IPS-18c (cell line): ENCODE data around the gene SKAP1.
"Not testable (repeated sequence)": the region's sequence is repeated elsewhere in the genome, so short reads cannot be mapped to it uniquely, and the experiment has no call there.

Source experiments
- H3K4me3 ChIP-seq: 2 replicates; pipeline ENCODE4 v1.7.0; 2013; ENCODE audit warnings: low read depth, mild to moderate bottlenecking, low read length, moderate library complexity; ENCODE audit not compliant: insufficient read depth
- H3K9me3 ChIP-seq: one replicate; pipeline ENCODE4 v1.6.1; 2013; ENCODE audit warnings: mild to moderate bottlenecking, low read length, moderate library complexity; ENCODE audit not compliant: control insufficient read depth, insufficient read depth

SKAP1 gene

DNA sequence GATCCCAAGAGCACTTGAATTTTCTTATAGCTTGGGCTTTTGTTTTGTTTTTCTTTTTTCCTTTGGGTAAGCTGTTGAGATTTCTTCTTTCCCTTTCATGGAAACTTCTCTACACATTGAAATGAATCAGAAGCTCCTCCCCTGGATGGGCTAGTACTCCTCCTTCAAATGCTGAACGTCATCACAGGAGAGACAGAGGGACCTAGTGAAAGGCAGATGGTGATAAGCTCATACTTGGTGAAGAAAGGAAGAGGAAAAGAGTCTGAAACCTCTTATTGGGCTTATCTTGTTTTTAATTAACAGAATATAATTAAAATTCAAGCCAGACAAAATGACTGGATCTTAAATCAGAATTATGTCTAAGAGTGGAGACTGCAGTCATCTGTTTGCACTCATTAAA, 175.1 kb downstream of the SKAP1 start:
- Histone ChIP-seq H3K4me3 (no peak overlapping the region), H3K9me3 (no peaks in the 10 kb centered on the region)

DNA sequence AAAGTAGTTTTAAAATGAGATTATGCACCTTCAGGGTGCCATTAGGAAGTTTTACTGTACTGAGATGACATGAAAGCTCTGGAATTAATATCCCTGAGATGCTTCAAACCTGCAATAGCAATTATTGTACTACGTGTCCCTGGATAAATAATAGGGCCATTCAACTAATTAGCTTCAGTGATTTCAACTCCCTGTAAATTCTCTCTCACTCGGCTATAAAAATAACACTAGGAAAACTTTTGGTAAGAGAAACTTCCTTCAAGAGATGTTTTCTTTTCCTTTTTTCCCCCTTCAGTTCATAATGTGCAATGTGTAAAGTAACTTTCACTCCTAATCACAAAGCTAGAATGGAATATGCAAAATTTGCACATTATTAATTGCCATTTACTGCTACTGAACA, 176.0 kb downstream of the SKAP1 start:
- no peak overlapping the region for H3K4me3 ChIP-seq
- no peaks in the 10 kb centered on the region for H3K9me3 ChIP-seq

DNA sequence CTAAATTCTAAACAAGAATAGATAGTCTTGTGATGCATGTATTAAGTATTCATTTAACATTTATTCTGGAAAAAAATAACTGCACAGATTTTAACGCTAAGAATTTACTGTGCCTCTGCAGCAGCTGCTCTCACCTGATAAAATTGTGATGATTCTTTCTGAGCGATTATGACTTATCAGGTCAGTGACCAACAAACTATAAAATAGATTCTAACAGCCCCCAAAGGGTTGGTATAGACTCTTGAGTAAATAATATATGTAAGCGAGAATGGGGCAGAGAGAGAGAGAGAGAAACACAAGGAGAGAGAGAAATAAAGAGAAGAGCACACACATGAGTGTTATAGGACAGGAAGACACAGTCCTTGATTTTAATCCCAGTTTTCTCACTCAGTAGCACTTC, 178.1 kb downstream of the SKAP1 start:
- no peak overlapping the region for H3K4me3 ChIP-seq
- no peaks in the 10 kb centered on the region for H3K9me3 ChIP-seq

GRCh38 chr17:48250949-48251348, 179.1 kb downstream of the SKAP1 start:
- H3K9me3 ChIP-seq: no peaks in the 10 kb centered on the region
- H3K4me3 ChIP-seq: no peak overlapping the region

DNA sequence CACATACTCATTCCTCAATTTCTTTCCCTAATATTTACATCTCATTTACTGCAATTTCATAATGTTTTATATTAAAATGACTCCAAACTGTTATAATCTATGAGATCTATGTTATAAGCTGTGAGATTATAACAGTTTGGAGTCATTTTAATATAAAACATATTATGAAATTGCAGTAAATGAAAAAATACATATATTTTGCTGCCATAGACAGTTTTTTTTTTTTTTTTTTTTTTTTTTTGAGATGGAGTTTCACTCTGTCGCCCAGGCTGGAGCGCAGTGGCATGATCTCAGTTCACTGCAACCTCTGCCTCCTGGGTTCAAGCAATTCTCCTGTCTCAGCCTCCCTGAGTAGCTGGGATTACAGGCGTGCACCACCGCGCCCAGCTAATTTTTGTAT, 180.0 kb downstream of the SKAP1 start:
- not testable (repeated sequence) for H3K4me3 ChIP-seq, H3K9me3 ChIP-seq

- Histone ChIP-seq H3K9me3 (no peaks in the 10 kb centered on the region), H3K4me3 (no peak overlapping the region)
These were observed 182.4 kb downstream of the SKAP1 start for GRCh38 chr17:48247603-48248002.

- no peak overlapping the region for H3K4me3 ChIP-seq
- no peaks in the 10 kb centered on the region for H3K9me3 ChIP-seq
These were observed 183.0 kb downstream of the SKAP1 start for GRCh38 chr17:48247038-48247437.

DNA sequence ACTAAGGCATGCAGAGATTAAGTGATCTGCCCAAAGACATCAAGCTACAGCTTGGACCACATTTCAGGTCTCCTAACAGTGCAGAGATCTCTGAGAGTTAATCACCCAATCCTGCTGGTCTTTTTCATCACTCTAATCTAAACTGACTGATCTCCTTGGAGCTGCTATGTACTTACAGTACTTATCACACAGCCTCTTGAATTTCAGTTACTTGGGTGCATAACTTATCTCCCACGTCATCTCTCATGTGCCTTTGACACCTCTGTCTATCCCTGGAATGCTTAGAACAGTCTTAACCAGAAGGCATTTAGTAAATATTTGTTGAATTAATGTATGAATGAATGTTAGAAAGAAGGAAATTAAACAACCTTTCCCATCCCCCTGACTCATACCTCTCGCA, 183.4 kb downstream of the SKAP1 start:
- Histone ChIP-seq H3K9me3 (no peaks in the 10 kb centered on the region), H3K4me3 (no peak overlapping the region)

- not testable (repeated sequence) for H3K9me3 ChIP-seq, H3K4me3 ChIP-seq
These were observed 184.5 kb downstream of the SKAP1 start for GRCh38 chr17:48245465-48246033.

DNA sequence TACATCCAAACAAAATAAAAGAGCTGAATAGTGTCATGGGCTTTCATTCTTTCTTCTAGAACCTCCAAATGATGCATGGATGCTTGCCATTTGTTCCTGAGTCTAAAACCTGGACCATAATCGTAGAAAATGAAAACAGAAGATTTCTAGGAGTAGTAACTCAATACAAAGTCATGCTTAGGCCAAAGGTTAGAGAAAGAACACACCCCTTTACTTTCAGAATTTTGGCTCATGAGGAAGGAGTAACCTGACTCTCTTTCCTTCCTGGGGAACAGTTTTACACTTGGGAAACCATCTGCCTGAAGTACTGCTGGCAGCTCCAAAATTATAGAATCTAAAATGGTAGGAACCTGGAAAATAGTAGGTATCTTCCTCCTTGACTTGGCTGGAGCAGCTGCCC, 185.2 kb downstream of the SKAP1 start:
- H3K9me3 ChIP-seq: no peaks in the 10 kb centered on the region
- no peak overlapping the region for H3K4me3 ChIP-seq

- H3K9me3 ChIP-seq: no peaks in the 10 kb centered on the region
- H3K4me3 ChIP-seq: no peak overlapping the region
These were observed 185.8 kb downstream of the SKAP1 start for GRCh38 chr17:48244121-48244711.

GRCh38 chr17:48241770-48242497, 188.1 kb downstream of the SKAP1 start:
- Histone ChIP-seq H3K9me3 (no peaks in the 10 kb centered on the region), H3K4me3 (no peak overlapping the region)

DNA sequence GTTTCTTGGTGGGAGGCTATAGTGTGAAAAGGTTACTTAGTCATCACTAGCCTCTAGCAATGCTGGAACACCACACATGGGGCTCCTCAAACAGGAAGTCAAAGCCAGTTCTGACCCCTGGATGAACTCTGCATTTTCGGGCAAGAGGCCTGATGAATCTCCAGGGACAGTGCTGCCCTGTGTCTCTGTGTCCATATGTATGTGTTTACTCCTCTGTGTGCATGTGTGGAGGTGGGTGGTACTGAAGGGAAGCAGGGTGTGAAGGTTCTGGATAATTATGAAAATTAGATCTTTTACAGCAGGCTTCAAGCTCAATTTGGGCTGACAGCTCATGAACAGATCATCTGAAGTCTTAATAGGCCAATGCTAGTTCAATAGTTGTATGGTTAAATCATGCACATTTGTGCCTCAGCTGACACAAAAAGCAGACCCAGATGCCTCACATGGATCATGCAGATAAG, 188.9 kb downstream of the SKAP1 start:
- Histone ChIP-seq H3K4me3 (no peak overlapping the region), H3K9me3 (no peaks in the 10 kb centered on the region)

DNA sequence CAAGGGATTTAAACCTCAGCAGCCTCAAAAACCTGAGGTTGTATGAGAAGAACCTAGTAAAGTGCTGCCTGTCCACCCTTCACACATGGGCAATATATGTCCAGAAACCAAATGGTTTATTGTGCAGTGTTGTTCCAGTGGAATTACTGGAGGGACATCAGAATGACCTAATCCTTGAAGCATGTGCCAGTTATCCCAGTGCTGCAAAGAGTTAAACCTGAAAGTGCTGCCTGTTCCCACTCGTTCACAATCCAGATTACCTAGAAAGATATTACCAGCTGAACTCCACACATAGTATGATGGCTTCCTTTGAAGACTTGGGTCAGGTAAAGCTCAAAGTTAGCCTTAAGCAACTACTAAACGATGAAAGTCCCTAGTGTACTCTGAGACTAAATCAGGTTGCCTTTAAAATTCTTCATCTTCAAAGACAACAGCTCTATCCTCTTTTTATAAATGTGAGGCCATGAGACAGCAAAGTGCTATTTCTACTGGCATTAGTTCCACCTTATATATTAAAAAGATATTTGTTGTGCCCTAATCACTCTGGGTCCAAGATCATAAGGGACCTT, 189.4 kb downstream of the SKAP1 start:
- H3K9me3 ChIP-seq: no peaks in the 10 kb centered on the region
- no peak overlapping the region for H3K4me3 ChIP-seq

DNA sequence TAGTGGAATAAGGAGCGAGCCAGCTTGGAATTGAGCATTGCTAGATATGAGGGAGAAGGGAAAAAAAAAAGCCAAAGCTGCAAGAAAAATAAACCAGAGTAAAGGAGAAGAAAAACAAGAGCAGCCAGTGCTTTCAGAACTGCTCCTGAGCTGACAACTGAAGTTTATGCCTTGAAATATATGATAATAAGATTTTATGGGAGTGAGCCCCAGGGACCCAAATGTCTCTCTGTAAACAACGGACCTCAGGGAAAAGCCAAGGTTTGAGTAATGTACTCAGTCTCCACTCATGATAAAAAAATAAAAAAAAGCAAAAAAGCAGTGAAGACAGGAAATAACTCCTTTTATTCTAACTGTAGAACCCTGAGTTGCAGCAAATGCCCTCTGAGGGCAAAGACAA, 189.9 kb downstream of the SKAP1 start:
- Histone ChIP-seq H3K4me3 (no peak overlapping the region), H3K9me3 (no peaks in the 10 kb centered on the region)

- no peaks in the 10 kb centered on the region for H3K9me3 ChIP-seq
- no peak overlapping the region for H3K4me3 ChIP-seq
These were observed 190.4 kb downstream of the SKAP1 start for GRCh38 chr17:48239603-48239995.

DNA sequence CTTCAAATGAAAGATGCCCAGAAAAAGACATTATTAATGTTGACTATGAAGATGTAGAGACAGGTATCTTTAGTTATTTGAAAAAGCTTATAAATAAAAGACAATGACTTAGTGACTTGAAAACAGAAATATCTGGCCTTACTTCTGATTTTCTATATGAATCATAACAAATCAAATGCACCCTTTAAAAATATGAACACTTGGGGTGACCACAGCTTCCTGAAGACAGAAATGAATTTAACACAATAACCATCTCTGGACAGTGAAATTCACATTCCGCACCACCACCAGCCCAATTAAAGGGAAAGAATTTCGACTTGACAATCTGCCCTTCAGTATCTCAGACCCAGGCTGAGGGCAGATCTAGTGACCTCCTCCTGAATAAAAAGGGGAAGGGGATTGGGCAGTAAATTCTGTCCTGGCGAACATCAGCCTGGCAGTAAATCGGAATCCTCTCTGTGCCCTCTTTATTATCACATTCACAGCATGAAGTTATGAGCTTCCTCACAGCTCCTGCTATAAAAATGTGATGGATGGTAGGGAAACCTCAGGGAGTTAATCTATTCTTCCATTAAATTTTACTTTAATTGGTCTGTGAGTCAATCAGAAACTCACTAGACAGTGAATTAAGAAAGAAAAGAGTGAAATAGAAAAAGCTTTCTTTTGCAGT, 190.9 kb downstream of the SKAP1 start:
- H3K4me3 ChIP-seq: no peak overlapping the region
- no peaks in the 10 kb centered on the region for H3K9me3 ChIP-seq

- Histone ChIP-seq H3K9me3 (no peaks in the 10 kb centered on the region), H3K4me3 (no peak overlapping the region)
These were observed 192.6 kb downstream of the SKAP1 start for GRCh38 chr17:48237456-48237855.
